Heart left ventricle (tissue), 16 donors: ENCODE data around the gene CELF6. TPM values are rescaled to one million over a fixed set of nuclear protein-coding genes. Genes with fewer than 3 reads are reported as not detected.
"Not testable (repeated sequence)": the region's sequence is repeated elsewhere in the genome, so short reads cannot be mapped to it uniquely, and the experiment has no call there.

ENCODE experiments used
- ATAC-seq, 4 donors: fragments of 200-7000 bp; cut with Tn5 transposase; one replicate each; pipeline ENCODE4 v1.9.1; 2020 to 2022; ENCODE audit warnings: moderate library complexity in 4 of 4, mild to moderate bottlenecking in 3 of 4, moderate number of reproducible peaks in 1 of 4
- DNase-seq, 5 donors: peaks; one replicate each; pipeline ENCODE4 v3.0.0-alpha.2; 2020
- H3K27ac ChIP-seq, 12 donors: fragments of 200-600 bp; sonication (generic) in 4 of 12; one replicate each; pipeline versions ENCODE4 v1.5.0 to v1.8.0; 2016 to 2022; ENCODE audit warnings: mild to moderate bottlenecking in 2 of 12
- H3K27me3 ChIP-seq, 9 donors: fragments of 200-600 bp; sonication (generic) in 2 of 9; one replicate each; pipeline versions ENCODE4 v1.5.1 to v1.8.0; 2016 to 2022; ENCODE audit warnings: mild to moderate bottlenecking in 3 of 9
- H3K36me3 ChIP-seq, 9 donors: fragments of 200-600 bp; sonication (generic) in 2 of 9; one replicate each; pipeline versions ENCODE4 v1.5.0 to v1.8.0; 2018 to 2022; ENCODE audit warnings: mild to moderate bottlenecking in 2 of 9
- H3K4me1 ChIP-seq, 12 donors: fragments of 200-600 bp; sonication (generic) in 4 of 12; one replicate each; pipeline versions ENCODE4 v1.5.0 to v1.8.0; 2016 to 2022; ENCODE audit warnings: mild to moderate bottlenecking in 3 of 12
- H3K4me3 ChIP-seq, 12 donors: fragments of 200-600 bp; sonication (generic) in 4 of 12; one replicate each; pipeline versions ENCODE4 v1.5.0 to v1.8.0; 2017 to 2022; ENCODE audit warnings: mild to moderate bottlenecking in 9 of 12, moderate library complexity in 4 of 12
- H3K9me3 ChIP-seq, 12 donors: fragments of 200-600 bp; sonication (generic) in 4 of 12; one replicate each; pipeline versions ENCODE4 v1.5.0 to v1.8.0; 2016 to 2022; ENCODE audit warnings: mild to moderate bottlenecking in 1 of 12
- POLR2A ChIP-seq, 2 donors: fragments of 450-650 bp; IDR thresholded peaks; one replicate each; pipeline ENCODE4 v1.6.1; 2017; ENCODE audit warnings: antibody characterized with exemption in 2 of 2, mild to moderate bottlenecking in 2 of 2, moderate library complexity in 2 of 2
- WGBS, 4 donors: extraction: QIAGEN DNeasy Blood & Tissue Kit in 2 of 4; methylation state at CpG; one replicate each; pipeline versions ENCODE4 v1.1.5 to v1.1.7; 2013 to 2018; 5-methylcytosine and 5-hydroxymethylcytosine counted together
- intact Hi-C, 10 donors: fragments of 100-400 bp; cut with DNase I; formaldehyde crosslinking; loops; one replicate each; pipeline versions ENCODE4 v1.11.1 to v1.14.2; 2022
- polyA plus RNA-seq, 2 donors: library from polyadenylated mRNA; stranded (reverse); fragments of 200-250 nt; gene quantifications; one replicate each; pipeline ENCODE4 v1.2.3, GENCODE V29; 2013
- total RNA-seq, 9 donors: library from RNA; depleted of rRNA in 2 of 9; stranded (reverse); fragments of >200 nt in 2 of 9; fragmentation: NEBNext Ultra II Directional in 3 of 9; extraction: Animal tissue kit (Norgen Biotek cat#: 25700) in 3 of 9; gene quantifications; one replicate each; pipeline versions ENCODE4 v1.1.0 to v1.2.4, GENCODE V29; 2016 to 2023
- TF ChIP-seq, protein P1 (sequence below), 12 donors: fragments of 200-600 bp; sonication (generic) in 4 of 12; IDR thresholded peaks; one replicate each; pipeline versions ENCODE4 v1.5.0 to v1.8.0; 2018 to 2022; ENCODE audit warnings: antibody characterized with exemption in 12 of 12, mild to moderate bottlenecking in 5 of 12
- donor health status: ischemic (EF 13 %, LVEDD 7.1; RV severe dilation, severe dysfunction).
- donor health status: healthy with polysubstance abuse.
- donor health status: DM: no; HTN: yes; CAD: no.
- donor health status: DM: no; HTN: no; CAD: no.
- donor health status: ischemic (EF 25% LVEDD 6.9; RV normal size, moderate dysfunction).
- donor health status: ischemic (EF 25% LVEDD 5.7; RV mildly dilated, moderate dysfunction).
- donor health status: healthy.
- donor health status: DM: yes; HTN: yes; CAD: no.
- donor health status: ischemic (EF 35%, LVEDD 5.7; RV mildly dilated, moderate dysfunction).
- donor health status: nonischemic (EF 11% LVEDD 7.7; RV severe dilation, severe dysfunction).
- donor health status: DM: yes; HTN: yes; CAD: no.
- donor health status: PGD.
- donor health status: ischemic (EF 29% LVEDD 5.4; RV normal size, mild dysfunction).
- donor health status: nonischemic (EF 23%, LVEDD 6.1; RV moderate dilation, normal function).

Gene CELF6
- total and polyA plus RNA-seq, 11 donors, result 0.31 to 1.4 (median 0.87) TPM

DNA sequence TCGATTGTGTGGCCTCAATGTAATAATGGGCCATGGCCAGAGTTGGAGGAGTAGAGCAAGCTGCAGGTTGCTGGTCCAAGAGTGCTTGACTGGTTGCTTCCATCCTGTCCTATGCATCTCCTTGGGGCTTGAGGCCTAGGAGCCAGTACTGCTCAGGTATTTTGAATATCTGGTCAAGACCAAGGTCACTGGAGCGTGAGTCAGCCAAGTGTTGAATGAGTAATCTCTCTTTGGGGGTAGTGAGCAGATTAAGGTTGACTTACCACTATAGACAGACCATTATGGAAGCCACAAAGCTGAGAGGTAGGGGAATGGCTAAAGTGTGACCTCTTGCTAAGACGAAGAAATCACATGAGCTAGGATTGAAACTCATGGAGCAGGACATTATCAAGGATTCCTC, 38.2 kb downstream of the CELF6 start:
- no peak overlapping the region for H3K27ac ChIP-seq
- intact Hi-C loops, result loop anchor here in 1 of 10 donors (10.0 kb wide), 1 partner anchor 87 kb away; the partner anchor contains the start of gene GRAMD2A
- ATAC-seq (no peak), DNase-seq (no peak)
- H3K4me1 ChIP-seq, result no peaks in the 10 kb centered on the region
- H3K4me3 ChIP-seq, result no peak overlapping the region
- no peak for TF ChIP-seq POLR2A (IDR thresholded peaks at IDR 0.05)
- TF ChIP-seq, protein P1, sequence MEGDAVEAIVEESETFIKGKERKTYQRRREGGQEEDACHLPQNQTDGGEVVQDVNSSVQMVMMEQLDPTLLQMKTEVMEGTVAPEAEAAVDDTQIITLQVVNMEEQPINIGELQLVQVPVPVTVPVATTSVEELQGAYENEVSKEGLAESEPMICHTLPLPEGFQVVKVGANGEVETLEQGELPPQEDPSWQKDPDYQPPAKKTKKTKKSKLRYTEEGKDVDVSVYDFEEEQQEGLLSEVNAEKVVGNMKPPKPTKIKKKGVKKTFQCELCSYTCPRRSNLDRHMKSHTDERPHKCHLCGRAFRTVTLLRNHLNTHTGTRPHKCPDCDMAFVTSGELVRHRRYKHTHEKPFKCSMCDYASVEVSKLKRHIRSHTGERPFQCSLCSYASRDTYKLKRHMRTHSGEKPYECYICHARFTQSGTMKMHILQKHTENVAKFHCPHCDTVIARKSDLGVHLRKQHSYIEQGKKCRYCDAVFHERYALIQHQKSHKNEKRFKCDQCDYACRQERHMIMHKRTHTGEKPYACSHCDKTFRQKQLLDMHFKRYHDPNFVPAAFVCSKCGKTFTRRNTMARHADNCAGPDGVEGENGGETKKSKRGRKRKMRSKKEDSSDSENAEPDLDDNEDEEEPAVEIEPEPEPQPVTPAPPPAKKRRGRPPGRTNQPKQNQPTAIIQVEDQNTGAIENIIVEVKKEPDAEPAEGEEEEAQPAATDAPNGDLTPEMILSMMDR (IDR thresholded peaks at IDR 0.05), result no peak
- no peaks in the 10 kb centered on the region for H3K36me3 ChIP-seq
- WGBS, 4 donors, result 75 to 92% (median 84%) methylated on average over 3 of the region's 3 CpGs
- H3K27me3 ChIP-seq, result no peaks in the 10 kb centered on the region
- H3K9me3 ChIP-seq, result no peaks in the 10 kb centered on the region

- H3K27ac ChIP-seq, result no peak overlapping the region
- DNase-seq, result no peak
- no peak overlapping the region for H3K4me3 ChIP-seq
- no peak for TF ChIP-seq POLR2A (IDR thresholded peaks at IDR 0.05)
- TF ChIP-seq, protein P1 (IDR thresholded peaks at IDR 0.05), result no peak
- WGBS, 4 donors, result 69 to 80% (median 76%) methylated on average over 2 of the region's 2 CpGs
- no peaks in the 10 kb centered on the region for H3K9me3 ChIP-seq
- H3K27me3 ChIP-seq, result no peaks in the 10 kb centered on the region
- ATAC-seq, result no peak
- H3K36me3 ChIP-seq, result no peaks in the 10 kb centered on the region
- intact Hi-C loops, result loop anchor here in 1 of 10 donors (10.0 kb wide), 1 partner anchor 86 kb away; the partner anchor contains the start of gene GRAMD2A
- no peaks in the 10 kb centered on the region for H3K4me1 ChIP-seq
These were observed 39.2 kb downstream of the CELF6 start for GRCh38 chr15:72280751-72281150.

DNA sequence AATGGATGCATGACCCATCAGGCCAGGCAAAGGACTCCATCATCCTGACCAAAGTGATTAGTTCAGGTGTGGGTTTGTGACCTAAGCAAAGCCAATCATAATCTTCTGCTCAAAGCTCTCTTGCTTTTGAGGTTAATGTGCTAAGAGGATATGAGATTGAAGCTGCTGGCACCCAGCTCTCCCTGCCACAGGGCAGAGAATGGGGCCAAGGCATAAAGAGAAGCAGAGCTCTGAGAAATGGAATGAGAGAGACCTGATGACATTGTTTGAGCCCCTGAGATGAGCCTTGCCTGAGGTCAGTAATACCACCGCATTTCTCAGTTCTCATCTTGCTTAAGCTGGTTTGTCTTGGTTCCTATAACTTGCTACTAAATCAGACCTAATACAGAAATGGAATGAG, 41.2 kb downstream of the CELF6 start:
- H3K27me3 ChIP-seq, result no peaks in the 10 kb centered on the region
- no peak for DNase-seq
- no peaks in the 10 kb centered on the region for H3K9me3 ChIP-seq
- no peak for TF ChIP-seq POLR2A (IDR thresholded peaks at IDR 0.05)
- TF ChIP-seq, protein P1 (IDR thresholded peaks at IDR 0.05), result no peak
- 81 to 88% (median 84%) methylated on average over 1 of the region's 1 CpG for WGBS, 4 donors
- no peak for ATAC-seq
- no peak overlapping the region for H3K27ac ChIP-seq
- H3K4me3 ChIP-seq, result no peak overlapping the region
- intact Hi-C loops, result no loop called here
- H3K36me3 ChIP-seq, result no peaks in the 10 kb centered on the region
- H3K4me1 ChIP-seq, result no peaks in the 10 kb centered on the region

DNA sequence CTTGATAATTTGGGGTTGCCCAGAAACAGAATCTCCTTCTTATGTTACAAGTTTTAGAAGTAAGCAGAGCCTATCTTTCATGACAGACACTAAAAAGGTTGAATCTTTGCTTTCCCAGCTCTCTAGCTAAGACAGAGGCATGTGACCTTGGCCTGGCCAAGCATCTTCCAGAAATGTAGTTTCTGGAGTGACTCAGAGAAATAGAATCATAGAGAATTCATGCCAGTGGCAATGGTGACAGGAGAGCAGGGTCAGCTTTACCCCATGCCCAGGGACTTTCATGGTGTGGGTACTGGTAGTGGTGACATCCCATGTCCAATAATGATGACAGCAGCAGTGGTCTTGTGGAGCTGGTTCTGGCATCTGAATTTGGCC, 43.6 kb downstream of the CELF6 start:
- no peak overlapping the region for H3K4me3 ChIP-seq
- intact Hi-C loops, result no loop called here
- H3K27ac ChIP-seq, result no peak overlapping the region
- TF ChIP-seq, protein P1 (IDR thresholded peaks at IDR 0.05), result no peak
- TF ChIP-seq POLR2A (IDR thresholded peaks at IDR 0.05), result no peak
- H3K27me3 ChIP-seq, result no peaks in the 10 kb centered on the region
- H3K36me3 ChIP-seq, result no peaks in the 10 kb centered on the region
- peaks cover 0 to 15% (median 9%) of the 10 kb centered on the region in 12 donors for H3K4me1 ChIP-seq
- ATAC-seq, result no peak
- no peaks in the 10 kb centered on the region for H3K9me3 ChIP-seq
- no peak for DNase-seq

GRCh38 chr15:72275635-72276325, 44.2 kb downstream of the CELF6 start:
- DNase-seq, intact Hi-C loops, H3K27ac ChIP-seq, H3K4me3 ChIP-seq, H3K9me3 ChIP-seq, ATAC-seq, H3K27me3 ChIP-seq, H3K36me3 ChIP-seq: not testable (repeated sequence)
- peaks cover 3 to 20% (median 12%) of the 10 kb centered on the region in 12 donors for H3K4me1 ChIP-seq
